ENCODE results near the gene EEFSEC. TPM values are rescaled to one million over a fixed set of nuclear protein-coding genes. Genes with fewer than 3 reads are reported as not detected.

Gene EEFSEC
- total RNA-seq, 1 donor from 2014 or later: 6.1 TPM

GRCh38 chr3:128435058-128435457 lies 281.8 kb downstream of the EEFSEC start:
- no peak for TF ChIP-seq EZH2 (IDR thresholded peaks at IDR 0.05; ENCODE audit: insufficient read depth, low read length)
- TF ChIP-seq, protein P1, sequence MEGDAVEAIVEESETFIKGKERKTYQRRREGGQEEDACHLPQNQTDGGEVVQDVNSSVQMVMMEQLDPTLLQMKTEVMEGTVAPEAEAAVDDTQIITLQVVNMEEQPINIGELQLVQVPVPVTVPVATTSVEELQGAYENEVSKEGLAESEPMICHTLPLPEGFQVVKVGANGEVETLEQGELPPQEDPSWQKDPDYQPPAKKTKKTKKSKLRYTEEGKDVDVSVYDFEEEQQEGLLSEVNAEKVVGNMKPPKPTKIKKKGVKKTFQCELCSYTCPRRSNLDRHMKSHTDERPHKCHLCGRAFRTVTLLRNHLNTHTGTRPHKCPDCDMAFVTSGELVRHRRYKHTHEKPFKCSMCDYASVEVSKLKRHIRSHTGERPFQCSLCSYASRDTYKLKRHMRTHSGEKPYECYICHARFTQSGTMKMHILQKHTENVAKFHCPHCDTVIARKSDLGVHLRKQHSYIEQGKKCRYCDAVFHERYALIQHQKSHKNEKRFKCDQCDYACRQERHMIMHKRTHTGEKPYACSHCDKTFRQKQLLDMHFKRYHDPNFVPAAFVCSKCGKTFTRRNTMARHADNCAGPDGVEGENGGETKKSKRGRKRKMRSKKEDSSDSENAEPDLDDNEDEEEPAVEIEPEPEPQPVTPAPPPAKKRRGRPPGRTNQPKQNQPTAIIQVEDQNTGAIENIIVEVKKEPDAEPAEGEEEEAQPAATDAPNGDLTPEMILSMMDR (IDR thresholded peaks at IDR 0.05; ENCODE audit: insufficient read depth, low read depth, low read length): no peak

GRCh38 chr3:128435561-128435960 lies 282.3 kb downstream of the EEFSEC start:
- H3K36me3 ChIP-seq (ENCODE audit: insufficient read depth, low read length): no peaks in the 10 kb centered on the region

More at GRCh38 chr3:128435058-128435457, 281.8 kb downstream of the EEFSEC start:
- H3K27ac Mint-ChIP-seq (ENCODE audit: unreplicated experiment): no peak overlapping the region
- no peak overlapping the region for H3K4me3 ChIP-seq (ENCODE audit: insufficient read depth, low read depth, low read length)
- no peaks in the 10 kb centered on the region for H3K9me3 ChIP-seq (ENCODE audit: insufficient read depth, low read depth, low read length)
- H4K20me1 ChIP-seq (ENCODE audit: insufficient read depth, low read length): no peaks in the 10 kb centered on the region
- H3K79me2 ChIP-seq (ENCODE audit: insufficient read depth, low read length): no peaks in the 10 kb centered on the region
- H3K9me3 Mint-ChIP-seq (ENCODE audit: unreplicated experiment): peaks cover 5% of the 10 kb centered on the region
- FAIRE-seq (no peak), DNase-seq (ENCODE audit: low read depth) (no peak)
- peaks cover 77% of the 10 kb centered on the region for H3K27me3 Mint-ChIP-seq (ENCODE audit: low read depth, unreplicated experiment)
- no peak overlapping the region for H3K4me3 Mint-ChIP-seq (ENCODE audit: unreplicated experiment)
- no peak overlapping the region for H2AFZ ChIP-seq (ENCODE audit: low read depth, low read length)
- no peak overlapping the region for H3K4me2 ChIP-seq (ENCODE audit: low read length)
- no peaks in the 10 kb centered on the region for H3K4me1 ChIP-seq (ENCODE audit: insufficient read depth, low read length)
- peaks cover 2% of the 10 kb centered on the region for H3K4me1 Mint-ChIP-seq (ENCODE audit: low read depth, unreplicated experiment)
- H3K27me3 ChIP-seq (ENCODE audit: insufficient read depth, low read length): peaks cover 45% of the 10 kb centered on the region
- H3K27ac ChIP-seq (ENCODE audit: low read depth, low read length): no peak overlapping the region
- H3K36me3 ChIP-seq (ENCODE audit: insufficient read depth, low read length): no peaks in the 10 kb centered on the region
- no peaks in the 10 kb centered on the region for H3K36me3 Mint-ChIP-seq (ENCODE audit: low read depth, unreplicated experiment)
- no peak overlapping the region for H3K9ac ChIP-seq (ENCODE audit: low read length)

DNA sequence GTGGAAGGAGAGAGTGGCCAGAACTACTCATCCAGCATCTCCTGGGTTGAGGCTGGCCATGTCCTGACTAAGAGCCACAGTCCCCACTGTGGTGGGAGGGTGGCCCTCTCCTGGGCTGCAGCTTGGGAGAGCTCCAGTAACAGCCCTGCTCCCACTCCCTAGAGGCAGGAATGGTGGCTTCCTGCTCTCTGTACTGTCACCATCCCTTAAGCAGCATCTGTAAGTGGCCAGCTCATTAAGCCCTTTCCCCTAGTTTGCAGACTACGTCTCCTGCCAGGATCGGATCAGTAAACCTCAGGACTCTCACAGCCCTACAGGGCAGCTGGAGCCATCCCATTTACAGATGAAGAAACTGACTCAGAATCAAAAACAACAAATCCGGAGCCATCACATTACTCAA lies 282.9 kb downstream of the EEFSEC start:
- Histone ChIP-seq H3K79me2 (ENCODE audit: insufficient read depth, low read length) (no peaks in the 10 kb centered on the region), H3K27me3 (ENCODE audit: insufficient read depth, low read length) (peaks cover 35% of the 10 kb centered on the region), H3K4me1 (ENCODE audit: insufficient read depth, low read length) (no peaks in the 10 kb centered on the region), H3K9ac (ENCODE audit: low read length) (no peak overlapping the region), H3K27ac (ENCODE audit: low read depth, low read length) (no peak overlapping the region), H3K36me3 (ENCODE audit: insufficient read depth, low read length) (no peaks in the 10 kb centered on the region), H3K9me3 (ENCODE audit: insufficient read depth, low read depth, low read length) (no peaks in the 10 kb centered on the region), H4K20me1 (ENCODE audit: insufficient read depth, low read length) (no peaks in the 10 kb centered on the region), H2AFZ (ENCODE audit: low read depth, low read length) (no peak overlapping the region), H3K4me2 (ENCODE audit: low read length) (no peak overlapping the region), H3K4me3 (ENCODE audit: insufficient read depth, low read depth, low read length) (no peak overlapping the region)
- no peaks in the 10 kb centered on the region for H3K36me3 Mint-ChIP-seq (ENCODE audit: low read depth, unreplicated experiment)
- peaks cover 2% of the 10 kb centered on the region for H3K4me1 Mint-ChIP-seq (ENCODE audit: low read depth, unreplicated experiment)
- no peak overlapping the region for H3K4me3 Mint-ChIP-seq (ENCODE audit: unreplicated experiment)
- no peak for TF ChIP-seq EZH2 (IDR thresholded peaks at IDR 0.05; ENCODE audit: insufficient read depth, low read length)
- TF ChIP-seq, protein P1 (IDR thresholded peaks at IDR 0.05; ENCODE audit: insufficient read depth, low read depth, low read length): no peak
- no peak for DNase-seq (ENCODE audit: low read depth)
- H3K9me3 Mint-ChIP-seq (ENCODE audit: unreplicated experiment): peaks cover 5% of the 10 kb centered on the region
- peaks cover 76% of the 10 kb centered on the region for H3K27me3 Mint-ChIP-seq (ENCODE audit: low read depth, unreplicated experiment)
- FAIRE-seq: no peak
- no peak overlapping the region for H3K27ac Mint-ChIP-seq (ENCODE audit: unreplicated experiment)

More at GRCh38 chr3:128435561-128435960, 282.3 kb downstream of the EEFSEC start:
- H3K27ac Mint-ChIP-seq (ENCODE audit: unreplicated experiment): no peak overlapping the region
- H3K27me3 ChIP-seq (ENCODE audit: insufficient read depth, low read length): peaks cover 41% of the 10 kb centered on the region
- no peak for TF ChIP-seq EZH2 (IDR thresholded peaks at IDR 0.05; ENCODE audit: insufficient read depth, low read length)
- TF ChIP-seq, protein P1 (IDR thresholded peaks at IDR 0.05; ENCODE audit: insufficient read depth, low read depth, low read length): no peak
- no peak overlapping the region for H3K4me3 Mint-ChIP-seq (ENCODE audit: unreplicated experiment)
- H3K79me2 ChIP-seq (ENCODE audit: insufficient read depth, low read length): no peaks in the 10 kb centered on the region
- H3K27me3 Mint-ChIP-seq (ENCODE audit: low read depth, unreplicated experiment): peaks cover 77% of the 10 kb centered on the region
- DNase-seq (ENCODE audit: low read depth) (no peak), FAIRE-seq (no peak)
- H3K9me3 ChIP-seq (ENCODE audit: insufficient read depth, low read depth, low read length): no peaks in the 10 kb centered on the region
- no peaks in the 10 kb centered on the region for H4K20me1 ChIP-seq (ENCODE audit: insufficient read depth, low read length)
- H3K9ac ChIP-seq (ENCODE audit: low read length): no peak overlapping the region
- H3K4me1 ChIP-seq (ENCODE audit: insufficient read depth, low read length): no peaks in the 10 kb centered on the region
- no peak overlapping the region for H3K4me2 ChIP-seq (ENCODE audit: low read length)
- no peak overlapping the region for H3K27ac ChIP-seq (ENCODE audit: low read depth, low read length)
- H2AFZ ChIP-seq (ENCODE audit: low read depth, low read length): no peak overlapping the region
- no peaks in the 10 kb centered on the region for H3K36me3 Mint-ChIP-seq (ENCODE audit: low read depth, unreplicated experiment)
- peaks cover 2% of the 10 kb centered on the region for H3K4me1 Mint-ChIP-seq (ENCODE audit: low read depth, unreplicated experiment)
- H3K9me3 Mint-ChIP-seq (ENCODE audit: unreplicated experiment): peaks cover 5% of the 10 kb centered on the region
- no peak overlapping the region for H3K4me3 ChIP-seq (ENCODE audit: insufficient read depth, low read depth, low read length)
